Choroid plexus epithelial cell (primary cell): ENCODE results near the gene ADAM12.

Experiments
- DNase-seq: peaks from one replicate; pipeline ENCODE4 v3.0.0-alpha.2; 2010; ENCODE audit warnings: low read depth
- H3K4me3 ChIP-seq: 2 replicates; pipeline ENCODE4 v1.5.1; 2011; ENCODE audit warnings: low read depth, mild to moderate bottlenecking, control low read depth, low read length, moderate library complexity
- CTCF ChIP-seq: conservative IDR thresholded peaks from 2 replicates; pipeline ENCODE4 v1.5.1; 2011; ENCODE audit warnings: low read depth, mild to moderate bottlenecking, control low read depth, inconsistent platforms, low read length, moderate library complexity

The ADAM12 gene

GRCh38 chr10:126227762-126228134 lies 160.5 kb downstream of the ADAM12 start:
- H3K4me3 ChIP-seq = no peak overlapping the region
- no peak for TF ChIP-seq CTCF
- peak; percentile 79 for DNase-seq

- TF ChIP-seq CTCF = no peak
- no peak overlapping the region for H3K4me3 ChIP-seq
- no peak for DNase-seq
These were observed 161.1 kb downstream of the ADAM12 start for GRCh38 chr10:126226988-126227761.

GRCh38 chr10:126226205-126226604 lies 162.1 kb downstream of the ADAM12 start:
- no peak for TF ChIP-seq CTCF
- H3K4me3 ChIP-seq = no peak overlapping the region
- no peak for DNase-seq

- no peak overlapping the region for H3K4me3 ChIP-seq
- TF ChIP-seq CTCF = no peak
- peak; percentile 56 for DNase-seq
These were observed 162.6 kb downstream of the ADAM12 start for GRCh38 chr10:126225672-126226008.

- no peak for DNase-seq
- no peak overlapping the region for H3K4me3 ChIP-seq
- no peak for TF ChIP-seq CTCF
These were observed 163.2 kb downstream of the ADAM12 start for GRCh38 chr10:126224967-126225671.

- DNase-seq = no peak
These were observed 164.7 kb downstream of the ADAM12 start for GRCh38 chr10:126223512-126224067.

More at GRCh38 chr10:126223512-126224067, 164.7 kb downstream of the ADAM12 start:
- no peak overlapping the region for H3K4me3 ChIP-seq
- TF ChIP-seq CTCF = no peak
